ENCODE data around the gene KCNAB1. TPM values are rescaled to one million over a fixed set of nuclear protein-coding genes. Genes with fewer than 3 reads are reported as not detected.

KCNAB1 gene
- total RNA-seq, 3 donors from 2014 or later (not counting 1 experiment from before 2014, with no cell fraction given): not detected

GRCh38 chr3:156341831-156342416 is 221.5 kb downstream of the KCNAB1 start:
- TF ChIP-seq CTCF (IDR thresholded peaks at IDR 0.05): no peak
- Mint-ChIP-seq H3K27ac (no peak overlapping the region), H3K36me3 (no peaks in the 10 kb centered on the region), H3K27me3 (ENCODE audit: low read depth in 2 of 2) (peaks cover 4 to 5% of the 10 kb centered on the region in 2 donors), H3K4me1 (no peaks in the 10 kb centered on the region), H3K4me3 (no peak overlapping the region), H3K9me3 (no peaks in the 10 kb centered on the region)
- 53% methylated on average over 4 of the region's 6 CpGs for WGBS (ENCODE audit: insufficient coverage)
- Histone ChIP-seq H3K27ac (ENCODE audit: low read length) (no peak overlapping the region), H3K4me1 (ENCODE audit: control insufficient read depth, insufficient read depth, low read length) (no peaks in the 10 kb centered on the region), H3K36me3 (ENCODE audit: control insufficient read depth, insufficient read depth, low read length) (no peaks in the 10 kb centered on the region), H3K4me3 (ENCODE audit: low read length) (no peak overlapping the region), H3K27me3 (ENCODE audit: control insufficient read depth, insufficient read depth, low read length) (no peaks in the 10 kb centered on the region), H3K9me3 (ENCODE audit: control insufficient read depth, insufficient read depth, low read length) (no peaks in the 10 kb centered on the region)
- DNase-seq: no peak
- intact Hi-C loops (cut with micrococcal nuclease): no loop called here
- ATAC-seq: no peak

DNA sequence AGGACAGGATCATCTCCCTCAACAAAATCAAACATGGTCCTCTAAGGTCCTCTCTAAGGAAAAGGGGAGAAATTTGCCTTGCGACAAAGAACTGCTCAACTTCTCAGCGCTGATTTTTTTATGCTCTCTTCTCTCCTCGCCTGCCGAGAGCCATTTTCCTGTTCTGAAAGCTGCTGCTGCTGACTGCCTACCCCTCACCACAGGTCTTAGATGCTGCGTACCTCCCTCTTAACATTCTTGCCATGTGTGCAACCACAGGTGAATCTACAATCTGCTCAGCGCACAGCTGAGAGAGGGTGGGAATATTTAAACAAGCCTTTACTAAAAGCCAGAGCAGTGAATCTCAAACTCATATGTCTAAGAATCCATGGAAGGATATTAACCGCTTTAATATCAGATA is 223.8 kb downstream of the KCNAB1 start:
- 83% methylated on average over 6 of the region's 7 CpGs for WGBS (ENCODE audit: insufficient coverage)
- no peaks in the 10 kb centered on the region for H3K36me3 Mint-ChIP-seq
- no peaks in the 10 kb centered on the region for H3K36me3 ChIP-seq (ENCODE audit: control insufficient read depth, insufficient read depth, low read length)
- ATAC-seq: no peak
- H3K4me3 ChIP-seq (ENCODE audit: low read length): no peak overlapping the region
- H3K27ac Mint-ChIP-seq: no peak overlapping the region
- no peak for TF ChIP-seq CTCF (IDR thresholded peaks at IDR 0.05)
- H3K27ac ChIP-seq (ENCODE audit: low read length): no peak overlapping the region
- H3K4me1 ChIP-seq (ENCODE audit: control insufficient read depth, insufficient read depth, low read length): no peaks in the 10 kb centered on the region
- no peaks in the 10 kb centered on the region for H3K4me1 Mint-ChIP-seq
- intact Hi-C loops (cut with micrococcal nuclease): no loop called here
- peaks cover 4 to 5% of the 10 kb centered on the region in 2 donors for H3K27me3 Mint-ChIP-seq (ENCODE audit: low read depth in 2 of 2)
- no peaks in the 10 kb centered on the region for H3K9me3 ChIP-seq (ENCODE audit: control insufficient read depth, insufficient read depth, low read length)
- DNase-seq: no peak
- H3K4me3 Mint-ChIP-seq: no peak overlapping the region
- no peaks in the 10 kb centered on the region for H3K9me3 Mint-ChIP-seq
- no peaks in the 10 kb centered on the region for H3K27me3 ChIP-seq (ENCODE audit: control insufficient read depth, insufficient read depth, low read length)

- Histone ChIP-seq H3K27ac (ENCODE audit: low read length) (no peak overlapping the region), H3K4me3 (ENCODE audit: low read length) (no peak overlapping the region), H3K9me3 (ENCODE audit: control insufficient read depth, insufficient read depth, low read length) (no peaks in the 10 kb centered on the region), H3K36me3 (ENCODE audit: control insufficient read depth, insufficient read depth, low read length) (no peaks in the 10 kb centered on the region), H3K4me1 (ENCODE audit: control insufficient read depth, insufficient read depth, low read length) (no peaks in the 10 kb centered on the region), H3K27me3 (ENCODE audit: control insufficient read depth, insufficient read depth, low read length) (no peaks in the 10 kb centered on the region)
- ATAC-seq: no peak
- Mint-ChIP-seq H3K9me3 (no peaks in the 10 kb centered on the region), H3K4me1 (no peaks in the 10 kb centered on the region), H3K4me3 (no peak overlapping the region), H3K27me3 (ENCODE audit: low read depth in 2 of 2) (peaks cover 4 to 5% of the 10 kb centered on the region in 2 donors), H3K36me3 (no peaks in the 10 kb centered on the region), H3K27ac (no peak overlapping the region)
- no peak for TF ChIP-seq CTCF (IDR thresholded peaks at IDR 0.05)
- intact Hi-C loops (cut with micrococcal nuclease): no loop called here
- DNase-seq: no peak
These were observed 228.7 kb downstream of the KCNAB1 start for GRCh38 chr3:156349111-156349510.

DNA sequence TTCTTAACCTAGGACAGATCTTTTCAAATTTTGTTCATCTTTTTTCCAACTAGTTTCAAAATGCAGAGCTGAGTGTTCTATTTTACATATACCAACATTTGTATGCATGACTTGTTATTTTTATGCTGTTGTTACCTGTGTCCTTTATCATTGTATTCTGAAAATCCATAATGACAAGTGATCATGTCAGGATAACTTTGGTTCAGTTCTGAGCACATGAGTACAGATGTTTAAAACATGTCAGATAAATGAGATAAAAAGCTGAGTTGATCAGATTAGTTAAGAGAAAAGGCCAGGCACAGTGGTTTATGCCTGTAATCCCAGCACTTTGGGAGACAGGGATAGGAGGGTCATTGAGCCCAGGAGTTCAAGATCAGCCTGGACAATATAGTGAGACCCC is 229.6 kb downstream of the KCNAB1 start:
- ATAC-seq: no peak

More for the DNA sequence above, 229.6 kb downstream of the KCNAB1 start:
- no peak for DNase-seq
- no peaks in the 10 kb centered on the region for H3K4me1 ChIP-seq (ENCODE audit: control insufficient read depth, insufficient read depth, low read length)
- H3K9me3 ChIP-seq (ENCODE audit: control insufficient read depth, insufficient read depth, low read length): no peaks in the 10 kb centered on the region
- H3K27me3 Mint-ChIP-seq (ENCODE audit: low read depth in 2 of 2): peaks cover 4 to 5% of the 10 kb centered on the region in 2 donors
- H3K4me1 Mint-ChIP-seq: no peaks in the 10 kb centered on the region
- no peak overlapping the region for H3K4me3 Mint-ChIP-seq
- H3K4me3 ChIP-seq (ENCODE audit: low read length): no peak overlapping the region
- H3K27me3 ChIP-seq (ENCODE audit: control insufficient read depth, insufficient read depth, low read length): no peaks in the 10 kb centered on the region
- TF ChIP-seq CTCF (IDR thresholded peaks at IDR 0.05): no peak
- H3K36me3 ChIP-seq (ENCODE audit: control insufficient read depth, insufficient read depth, low read length): no peaks in the 10 kb centered on the region
- no peaks in the 10 kb centered on the region for H3K36me3 Mint-ChIP-seq
- intact Hi-C loops (cut with micrococcal nuclease): no loop called here
- no peak overlapping the region for H3K27ac ChIP-seq (ENCODE audit: low read length)
- no peak overlapping the region for H3K27ac Mint-ChIP-seq
- H3K9me3 Mint-ChIP-seq: no peaks in the 10 kb centered on the region

Measured in natural killer cell (primary cell).